ENCODE measurements around the gene MOCOS.

GRCh38 chr18:36176711-36177110 lies 10.6 kb upstream of the MOCOS start:
- TF ChIP-seq CTCF (IDR thresholded peaks at IDR 0.05 in 8 of 11, conservative IDR thresholded peaks at IDR 0.05 in 3 of 11) (no peak), POLR2AphosphoS5 (IDR thresholded peaks at IDR 0.05) (no peak)
